Dedifferentiated amniotic fluid mesenchymal stem cell (primary cell): Measurements from ENCODE around the gene IL1RAPL2.
"Not testable (repeated sequence)": the region's sequence is repeated elsewhere in the genome, so short reads cannot be mapped to it uniquely, and the experiment has no call there.

ENCODE experiments used
- DNase-seq: peaks from one replicate; pipeline ENCODE4 v3.0.0-alpha.2; 2016; ENCODE audit errors: extremely low spot score

The IL1RAPL2 gene

GRCh38 chrX:105018865-105019264, 452.9 kb downstream of the IL1RAPL2 start:
- peak; percentile 16 for DNase-seq

GRCh38 chrX:105028962-105029361, 463.0 kb downstream of the IL1RAPL2 start:
- not testable (repeated sequence) for DNase-seq

- DNase-seq = no peak
These were observed 472.8 kb downstream of the IL1RAPL2 start for GRCh38 chrX:105038672-105039328.

- DNase-seq = no peak
These were observed 484.9 kb downstream of the IL1RAPL2 start for GRCh38 chrX:105050921-105051320.

GRCh38 chrX:105051364-105051763, 485.4 kb downstream of the IL1RAPL2 start:
- DNase-seq = no peak

- DNase-seq = no peak
These were observed 486.9 kb downstream of the IL1RAPL2 start for GRCh38 chrX:105052926-105053325.

- DNase-seq = no peak
These were observed 497.7 kb downstream of the IL1RAPL2 start for GRCh38 chrX:105063743-105064142.

GRCh38 chrX:105098201-105098600, 532.2 kb downstream of the IL1RAPL2 start:
- no peak for DNase-seq

GRCh38 chrX:105098812-105099211, 532.8 kb downstream of the IL1RAPL2 start:
- DNase-seq = no peak

- DNase-seq = no peak
These were observed 535.4 kb downstream of the IL1RAPL2 start for GRCh38 chrX:105101378-105101777.

- no peak for DNase-seq
These were observed 543.9 kb downstream of the IL1RAPL2 start for GRCh38 chrX:105109936-105110335.

- no peak for DNase-seq
These were observed 548.6 kb downstream of the IL1RAPL2 start for GRCh38 chrX:105114554-105115130.

- DNase-seq = not testable (repeated sequence)
These were observed 549.8 kb downstream of the IL1RAPL2 start for GRCh38 chrX:105115596-105116320.

GRCh38 chrX:105116486-105116885, 550.5 kb downstream of the IL1RAPL2 start:
- peak; percentile 61 for DNase-seq

- DNase-seq = no peak
These were observed 551.6 kb downstream of the IL1RAPL2 start for GRCh38 chrX:105117621-105118020.

GRCh38 chrX:105120463-105120862, 554.5 kb downstream of the IL1RAPL2 start:
- no peak for DNase-seq

GRCh38 chrX:105121186-105121585, 555.2 kb downstream of the IL1RAPL2 start:
- DNase-seq = no peak

- no peak for DNase-seq
These were observed 560.2 kb downstream of the IL1RAPL2 start for GRCh38 chrX:105126201-105126600.

- DNase-seq = no peak
These were observed 568.3 kb downstream of the IL1RAPL2 start for GRCh38 chrX:105134273-105134672.

- no peak for DNase-seq
These were observed 570.8 kb downstream of the IL1RAPL2 start for GRCh38 chrX:105136786-105137185.

GRCh38 chrX:105150036-105150435, 584.0 kb downstream of the IL1RAPL2 start:
- no peak for DNase-seq

GRCh38 chrX:105150557-105150956, 584.6 kb downstream of the IL1RAPL2 start:
- DNase-seq = no peak

GRCh38 chrX:105167233-105167632, 601.2 kb downstream of the IL1RAPL2 start:
- DNase-seq = no peak
